ENCODE data around the gene KLHDC9.

KLHDC9 gene

GRCh38 chr1:161089251-161089924 lies 8.8 kb upstream of the KLHDC9 start, which contains the start of gene NECTIN4:
TSS of gene NECTIN4 (minus strand) at chr1:161089558. CDS start at chr1:161089296, 262 bp downstream.
- Histone ChIP-seq H3K36me3 (ENCODE audit: control insufficient read depth, insufficient read depth, low read length, severe bottlenecking) (no peaks in the 10 kb centered on the region), H3K4me3 (ENCODE audit: low read length) (no peak within 1 kb of the TSS), H3K4me1 (ENCODE audit: control insufficient read depth, insufficient read depth, low read length) (peaks cover 10% of the 10 kb centered on the region), H3K27me3 (replicated peaks; ENCODE audit: control insufficient read depth, insufficient read depth, low read length) (no peaks in the 10 kb centered on the region), H3K9ac (ENCODE audit: low read length) (no peak within 1 kb of the TSS), H3K9me3 (ENCODE audit: control insufficient read depth, low read length) (no peaks in the 10 kb centered on the region)
- no peak for DNase-seq (ENCODE audit: low read depth)

- Histone ChIP-seq H3K36me3 (ENCODE audit: control insufficient read depth, insufficient read depth, low read length, severe bottlenecking) (no peaks in the 10 kb centered on the region), H3K9me3 (ENCODE audit: control insufficient read depth, low read length) (no peaks in the 10 kb centered on the region), H3K9ac (ENCODE audit: low read length) (no peak overlapping the region), H3K4me3 (ENCODE audit: low read length) (no peak overlapping the region), H3K27me3 (replicated peaks; ENCODE audit: control insufficient read depth, insufficient read depth, low read length) (no peaks in the 10 kb centered on the region), H3K4me1 (ENCODE audit: control insufficient read depth, insufficient read depth, low read length) (peaks cover 9% of the 10 kb centered on the region)
- no peak for DNase-seq (ENCODE audit: low read depth)
Measured at GRCh38 chr1:161089938-161090337, 8.2 kb upstream of the KLHDC9 start.

- Histone ChIP-seq H3K27me3 (replicated peaks; ENCODE audit: control insufficient read depth, insufficient read depth, low read length) (no peaks in the 10 kb centered on the region), H3K4me3 (ENCODE audit: low read length) (no peak overlapping the region), H3K9ac (ENCODE audit: low read length) (no peak overlapping the region), H3K4me1 (ENCODE audit: control insufficient read depth, insufficient read depth, low read length) (peaks cover 4% of the 10 kb centered on the region), H3K9me3 (ENCODE audit: control insufficient read depth, low read length) (no peaks in the 10 kb centered on the region), H3K36me3 (ENCODE audit: control insufficient read depth, insufficient read depth, low read length, severe bottlenecking) (no peaks in the 10 kb centered on the region)
- DNase-seq (ENCODE audit: low read depth): no peak
Measured at GRCh38 chr1:161090617-161091016, 7.5 kb upstream of the KLHDC9 start.

- no peaks in the 10 kb centered on the region for H3K27me3 ChIP-seq (replicated peaks; ENCODE audit: control insufficient read depth, insufficient read depth, low read length)
Measured at GRCh38 chr1:161091093-161091492, 7.1 kb upstream of the KLHDC9 start.

GRCh38 chr1:161091796-161092507 lies 6.2 kb upstream of the KLHDC9 start:
- H3K4me1 ChIP-seq (ENCODE audit: control insufficient read depth, insufficient read depth, low read length): peaks cover 16% of the 10 kb centered on the region
- H3K9ac ChIP-seq (ENCODE audit: low read length): no peak overlapping the region
- no peaks in the 10 kb centered on the region for H3K9me3 ChIP-seq (ENCODE audit: control insufficient read depth, low read length)
- no peak overlapping the region for H3K4me3 ChIP-seq (ENCODE audit: low read length)
- H3K36me3 ChIP-seq (ENCODE audit: control insufficient read depth, insufficient read depth, low read length, severe bottlenecking): no peaks in the 10 kb centered on the region
- no peaks in the 10 kb centered on the region for H3K27me3 ChIP-seq (replicated peaks; ENCODE audit: control insufficient read depth, insufficient read depth, low read length)
- no peak for DNase-seq (ENCODE audit: low read depth)

More at GRCh38 chr1:161091093-161091492, 7.1 kb upstream of the KLHDC9 start:
- H3K9me3 ChIP-seq (ENCODE audit: control insufficient read depth, low read length): no peaks in the 10 kb centered on the region
- H3K36me3 ChIP-seq (ENCODE audit: control insufficient read depth, insufficient read depth, low read length, severe bottlenecking): no peaks in the 10 kb centered on the region
- H3K4me3 ChIP-seq (ENCODE audit: low read length): no peak overlapping the region
- H3K9ac ChIP-seq (ENCODE audit: low read length): no peak overlapping the region
- H3K4me1 ChIP-seq (ENCODE audit: control insufficient read depth, insufficient read depth, low read length): peaks cover 8% of the 10 kb centered on the region
- no peak for DNase-seq (ENCODE audit: low read depth)

DNA sequence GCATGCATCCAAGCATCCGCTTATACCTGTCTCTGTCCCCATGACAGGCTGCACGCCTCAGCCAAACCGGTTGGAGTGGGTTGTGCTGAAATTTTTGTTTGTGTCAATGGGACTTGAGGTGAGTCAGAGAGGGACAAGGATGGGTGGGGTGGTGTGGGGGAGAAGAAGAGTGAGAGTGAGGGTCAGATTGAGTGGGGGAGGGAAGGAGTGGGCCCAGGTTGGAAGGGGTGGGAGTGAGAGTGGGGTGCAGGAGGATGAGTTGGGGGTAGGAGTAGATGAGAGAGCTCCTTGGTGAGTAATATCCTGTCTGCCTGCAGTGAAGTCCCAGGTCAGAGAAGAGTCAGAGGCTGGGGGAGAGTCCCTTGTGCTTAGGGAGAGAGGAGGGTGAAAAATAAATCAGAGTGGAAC lies 5.5 kb upstream of the KLHDC9 start:
- Histone ChIP-seq H3K9ac (ENCODE audit: low read length) (no peak overlapping the region), H3K4me1 (ENCODE audit: control insufficient read depth, insufficient read depth, low read length) (peaks cover 22% of the 10 kb centered on the region), H3K4me3 (ENCODE audit: low read length) (no peak overlapping the region), H3K9me3 (ENCODE audit: control insufficient read depth, low read length) (no peaks in the 10 kb centered on the region), H3K36me3 (ENCODE audit: control insufficient read depth, insufficient read depth, low read length, severe bottlenecking) (no peaks in the 10 kb centered on the region), H3K27me3 (replicated peaks; ENCODE audit: control insufficient read depth, insufficient read depth, low read length) (no peaks in the 10 kb centered on the region)
- DNase-seq (ENCODE audit: low read depth): no peak

GRCh38 chr1:161094481-161094880 lies 3.7 kb upstream of the KLHDC9 start:
- Histone ChIP-seq H3K9ac (ENCODE audit: low read length) (no peak overlapping the region), H3K27me3 (replicated peaks; ENCODE audit: control insufficient read depth, insufficient read depth, low read length) (no peaks in the 10 kb centered on the region), H3K36me3 (ENCODE audit: control insufficient read depth, insufficient read depth, low read length, severe bottlenecking) (peaks cover 4% of the 10 kb centered on the region), H3K4me3 (ENCODE audit: low read length) (no peak overlapping the region), H3K4me1 (ENCODE audit: control insufficient read depth, insufficient read depth, low read length) (peaks cover 36% of the 10 kb centered on the region), H3K9me3 (ENCODE audit: control insufficient read depth, low read length) (no peaks in the 10 kb centered on the region)
- DNase-seq (ENCODE audit: low read depth): no peak

DNA sequence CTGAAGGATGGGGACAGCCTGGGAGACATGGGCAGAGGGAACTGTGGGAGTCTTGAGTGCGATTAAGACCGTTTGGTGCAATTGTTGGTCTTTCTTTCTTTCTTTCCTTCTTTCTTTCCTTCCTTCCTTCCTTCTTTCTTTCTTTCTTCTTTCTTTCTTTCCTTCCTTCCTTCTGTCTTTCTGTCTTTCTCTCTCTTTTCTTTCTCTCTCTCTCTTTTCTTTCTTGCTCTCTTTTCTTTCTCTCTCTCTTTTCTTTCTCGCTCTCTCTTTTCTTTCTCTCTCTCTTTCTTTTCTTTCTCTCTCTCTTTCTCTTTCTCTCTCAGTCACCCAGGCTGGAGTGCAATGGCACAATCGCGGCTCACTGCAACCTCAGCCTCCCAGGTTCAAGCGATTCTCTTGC lies 2.9 kb upstream of the KLHDC9 start:
- no peaks in the 10 kb centered on the region for H3K9me3 ChIP-seq (ENCODE audit: control insufficient read depth, low read length)
- H3K9ac ChIP-seq (ENCODE audit: low read length): no peak overlapping the region
- no peak for DNase-seq (ENCODE audit: low read depth)

GRCh38 chr1:161096015-161096414 lies 2.1 kb upstream of the KLHDC9 start:
- Histone ChIP-seq H3K4me3 (ENCODE audit: low read length) (no peak overlapping the region), H3K27me3 (replicated peaks; ENCODE audit: control insufficient read depth, insufficient read depth, low read length) (no peaks in the 10 kb centered on the region), H3K9ac (ENCODE audit: low read length) (peak overlapping the region; percentile 1), H3K36me3 (ENCODE audit: control insufficient read depth, insufficient read depth, low read length, severe bottlenecking) (peaks cover 15% of the 10 kb centered on the region), H3K9me3 (ENCODE audit: control insufficient read depth, low read length) (no peaks in the 10 kb centered on the region), H3K4me1 (ENCODE audit: control insufficient read depth, insufficient read depth, low read length) (peaks cover 48% of the 10 kb centered on the region)
- DNase-seq (ENCODE audit: low read depth): no peak

More for the DNA sequence above, 2.9 kb upstream of the KLHDC9 start:
- H3K4me1 ChIP-seq (ENCODE audit: control insufficient read depth, insufficient read depth, low read length): peaks cover 41% of the 10 kb centered on the region
- H3K36me3 ChIP-seq (ENCODE audit: control insufficient read depth, insufficient read depth, low read length, severe bottlenecking): peaks cover 11% of the 10 kb centered on the region
- no peak overlapping the region for H3K4me3 ChIP-seq (ENCODE audit: low read length)
- no peaks in the 10 kb centered on the region for H3K27me3 ChIP-seq (replicated peaks; ENCODE audit: control insufficient read depth, insufficient read depth, low read length)

DNA sequence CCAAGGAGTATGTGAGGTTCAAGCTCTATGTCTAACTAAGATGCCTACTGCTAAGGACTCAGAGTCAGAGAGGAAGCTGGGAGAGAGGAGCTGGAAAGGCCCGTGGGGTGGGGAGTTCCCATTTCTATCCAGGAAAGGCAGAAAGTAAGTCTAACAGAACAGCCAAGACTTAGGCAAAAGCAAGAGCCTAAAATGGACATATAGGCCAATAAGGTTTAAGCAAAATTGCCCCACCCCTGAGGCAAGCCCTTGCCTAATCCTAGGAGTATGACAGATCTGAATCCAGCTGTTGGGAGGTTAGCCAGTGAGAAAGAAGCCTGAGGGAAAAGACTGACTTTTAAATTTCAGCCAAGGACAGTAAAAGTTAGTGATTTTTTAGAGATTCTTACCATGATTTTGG lies 1.6 kb upstream of the KLHDC9 start:
- peak; percentile 93 for DNase-seq (ENCODE audit: low read depth)
- peaks cover 54% of the 10 kb centered on the region for H3K4me1 ChIP-seq (ENCODE audit: control insufficient read depth, insufficient read depth, low read length)

GRCh38 chr1:161099090-161099802 lies 1.1 kb downstream of the KLHDC9 start:
- DNase-seq (ENCODE audit: low read depth): no peak
- Histone ChIP-seq H3K4me3 (ENCODE audit: low read length) (no peak overlapping the region), H3K9me3 (ENCODE audit: control insufficient read depth, low read length) (no peaks in the 10 kb centered on the region), H3K36me3 (ENCODE audit: control insufficient read depth, insufficient read depth, low read length, severe bottlenecking) (peaks cover 29% of the 10 kb centered on the region), H3K4me1 (ENCODE audit: control insufficient read depth, insufficient read depth, low read length) (peaks cover 68% of the 10 kb centered on the region), H3K27me3 (replicated peaks; ENCODE audit: control insufficient read depth, insufficient read depth, low read length) (no peaks in the 10 kb centered on the region), H3K9ac (ENCODE audit: low read length) (peak overlapping the region; percentile 75)

More for the DNA sequence above, 1.6 kb upstream of the KLHDC9 start:
- peaks cover 19% of the 10 kb centered on the region for H3K36me3 ChIP-seq (ENCODE audit: control insufficient read depth, insufficient read depth, low read length, severe bottlenecking)
- H3K9me3 ChIP-seq (ENCODE audit: control insufficient read depth, low read length): no peaks in the 10 kb centered on the region
- H3K9ac ChIP-seq (ENCODE audit: low read length): peak overlapping the region; percentile 58
- H3K27me3 ChIP-seq (replicated peaks; ENCODE audit: control insufficient read depth, insufficient read depth, low read length): no peaks in the 10 kb centered on the region
- peak overlapping the region; percentile 6 for H3K4me3 ChIP-seq (ENCODE audit: low read length)

All from adipocyte (in vitro differentiated cells).